Measurements from ENCODE around the gene GALNTL6. TPM values are rescaled to one million over a fixed set of nuclear protein-coding genes. Genes with fewer than 3 reads are reported as not detected.
"Not testable (repeated sequence)": the region's sequence is repeated elsewhere in the genome, so short reads cannot be mapped to it uniquely, and the experiment has no call there.

GALNTL6 gene
- polyA plus RNA-seq, 4 donors = 0.19 to 3.2 (median 0.74) TPM

DNA sequence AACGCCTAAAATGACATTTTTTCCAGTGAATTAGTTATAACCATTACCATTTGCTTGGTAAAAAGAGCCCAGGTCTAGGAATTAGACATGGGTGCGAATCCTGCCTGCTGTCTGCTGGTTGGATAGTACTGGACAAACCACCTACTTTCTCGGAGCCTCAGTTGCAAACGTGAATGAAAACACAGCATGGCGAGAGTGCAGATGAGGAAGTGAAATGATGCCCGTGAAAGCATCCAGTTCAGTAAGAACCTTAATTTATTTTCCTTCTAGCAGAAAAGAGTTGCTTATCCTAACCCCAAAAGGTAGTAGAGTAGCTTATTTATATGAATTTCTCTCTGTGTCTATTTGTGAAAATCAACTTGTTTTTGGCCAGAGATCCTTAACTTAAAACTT is 1184.0 kb downstream of the GALNTL6 start:
- no peak for DNase-seq (ENCODE audit: low read depth in 4 of 4, low spot score in 3 of 4)

DNA sequence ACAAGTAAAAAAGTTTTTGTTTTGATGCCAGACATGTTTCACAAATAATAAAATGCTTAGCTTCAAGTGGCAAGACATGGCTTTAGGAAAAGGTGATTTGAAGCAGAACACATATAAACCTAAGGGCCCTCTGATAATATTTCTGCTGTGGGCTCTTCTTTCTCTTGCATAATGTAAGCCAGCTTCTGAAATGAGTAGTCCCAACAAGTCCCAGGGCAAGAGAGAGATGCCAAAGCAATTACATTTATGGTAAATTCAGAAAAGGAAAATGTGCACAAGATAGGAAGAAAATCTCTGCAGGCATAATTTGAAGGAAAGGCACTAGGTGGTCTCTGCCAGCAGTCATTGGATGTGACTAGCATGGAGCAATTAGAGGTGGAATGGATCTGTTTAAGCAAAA is 1184.7 kb downstream of the GALNTL6 start:
- no peak for DNase-seq (ENCODE audit: low read depth in 4 of 4, low spot score in 3 of 4)

DNA sequence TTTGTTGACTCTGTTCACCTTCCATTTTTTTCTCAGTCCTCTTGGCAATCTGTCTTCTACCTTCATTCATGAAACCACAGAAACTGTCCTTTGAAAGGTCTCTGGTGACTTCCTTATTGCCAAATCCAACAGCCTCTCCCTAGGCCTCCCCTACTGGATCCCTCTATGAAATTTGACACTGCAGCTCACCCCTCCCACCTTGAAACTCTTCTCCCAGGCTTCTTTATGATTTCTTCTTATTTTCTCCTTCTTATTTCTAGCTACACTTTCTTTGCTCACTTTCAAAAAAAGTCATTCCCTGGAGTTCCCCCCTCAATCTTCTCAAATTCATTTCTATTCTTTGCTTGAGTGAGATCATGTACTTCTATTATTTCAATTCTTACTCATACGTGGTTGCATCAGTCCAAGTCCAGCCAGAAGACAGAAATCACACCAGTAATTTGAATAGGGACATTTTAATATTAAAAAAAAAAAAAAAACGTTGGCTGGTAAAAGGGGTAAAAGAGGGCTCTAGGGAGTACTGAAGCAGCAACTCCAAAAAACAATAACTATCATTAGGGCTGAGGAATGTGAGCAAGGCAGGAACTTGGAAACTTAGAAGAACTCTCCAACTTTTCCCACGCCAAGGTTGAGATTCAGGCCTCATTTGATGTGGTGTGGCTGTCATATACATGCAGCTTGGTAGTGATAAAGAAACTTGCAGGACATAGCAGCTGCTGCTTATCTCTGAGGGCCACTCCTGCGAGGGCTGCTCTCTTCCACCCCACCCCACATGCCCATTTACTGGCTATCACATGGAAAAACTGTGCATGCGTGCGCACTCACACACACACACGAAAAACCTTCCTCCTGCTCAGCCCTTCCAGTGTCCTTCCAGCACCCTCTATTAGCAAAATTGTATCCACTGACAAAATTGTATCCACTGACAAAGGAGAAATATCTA is 1185.6 kb downstream of the GALNTL6 start:
- DNase-seq (ENCODE audit: low read depth in 4 of 4, low spot score in 3 of 4) = no peak

GRCh38 chr4:173001571-173001970 is 1188.4 kb downstream of the GALNTL6 start:
- no peak for DNase-seq (ENCODE audit: low read depth in 4 of 4, low spot score in 3 of 4)

GRCh38 chr4:173002830-173003561 is 1189.8 kb downstream of the GALNTL6 start:
- no peak for DNase-seq (ENCODE audit: low read depth in 4 of 4, low spot score in 3 of 4)

DNA sequence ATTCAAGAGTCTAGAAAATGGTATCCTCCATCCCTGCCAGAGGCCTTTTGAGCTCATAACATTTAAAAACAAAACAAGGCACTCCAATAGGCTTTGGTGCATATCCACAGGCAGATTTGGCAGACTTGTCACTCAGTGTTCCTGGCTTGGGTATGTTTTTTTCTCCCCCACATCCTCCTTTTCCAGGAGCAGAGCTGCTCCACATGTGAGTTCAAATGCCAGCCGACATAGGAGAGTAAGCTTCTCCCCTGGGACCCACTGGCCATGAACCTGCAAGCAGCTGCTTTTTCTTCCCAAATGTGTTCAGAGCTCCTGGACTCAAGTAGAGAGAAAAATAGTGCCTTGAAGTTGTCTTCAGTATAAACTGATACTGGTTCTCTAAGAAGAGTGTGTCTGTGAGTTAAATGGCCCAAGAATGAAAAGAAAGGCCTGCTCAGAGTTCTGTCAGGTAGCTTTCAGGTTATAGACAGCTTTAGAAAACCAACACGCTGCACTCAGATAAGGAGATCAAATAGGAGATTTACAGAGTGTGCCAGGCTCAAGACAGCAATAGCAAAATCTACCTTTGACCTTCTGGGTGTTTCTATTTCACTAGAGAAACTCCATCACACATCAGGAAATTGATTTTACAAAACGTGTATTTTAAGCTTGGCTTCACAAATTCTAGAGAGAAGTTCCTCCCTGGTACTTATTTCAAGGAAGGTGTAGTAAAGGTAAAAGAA is 1192.9 kb downstream of the GALNTL6 start:
- no peak for DNase-seq (ENCODE audit: low read depth in 4 of 4, low spot score in 3 of 4)

DNA sequence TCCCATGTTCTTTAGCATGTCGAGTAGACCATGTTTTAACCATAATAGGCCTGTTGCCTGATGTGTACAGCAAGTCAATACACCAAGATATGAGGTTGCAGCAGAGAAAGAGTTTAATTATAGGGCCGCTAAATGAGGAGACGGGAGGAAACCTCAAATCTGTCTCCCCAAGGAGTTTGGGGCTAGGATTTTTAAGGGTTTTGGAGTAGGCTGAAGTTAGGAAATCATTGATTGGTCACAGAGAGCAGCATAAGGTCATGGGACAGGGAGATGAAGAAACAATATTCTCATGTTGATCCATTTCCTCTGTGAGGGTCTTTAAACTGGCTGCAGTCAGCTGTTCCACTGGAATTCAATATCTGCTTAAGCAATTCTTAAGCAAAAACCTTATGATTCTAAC is 1195.2 kb downstream of the GALNTL6 start:
- no peak for DNase-seq (ENCODE audit: low read depth in 4 of 4, low spot score in 3 of 4)

GRCh38 chr4:173009129-173009823 is 1196.1 kb downstream of the GALNTL6 start:
- no peak for DNase-seq (ENCODE audit: low read depth in 4 of 4, low spot score in 3 of 4)

- no peak for DNase-seq (ENCODE audit: low read depth in 4 of 4, low spot score in 3 of 4)
Observed at GRCh38 chr4:173012608-173013007, 1199.4 kb downstream of the GALNTL6 start.

DNA sequence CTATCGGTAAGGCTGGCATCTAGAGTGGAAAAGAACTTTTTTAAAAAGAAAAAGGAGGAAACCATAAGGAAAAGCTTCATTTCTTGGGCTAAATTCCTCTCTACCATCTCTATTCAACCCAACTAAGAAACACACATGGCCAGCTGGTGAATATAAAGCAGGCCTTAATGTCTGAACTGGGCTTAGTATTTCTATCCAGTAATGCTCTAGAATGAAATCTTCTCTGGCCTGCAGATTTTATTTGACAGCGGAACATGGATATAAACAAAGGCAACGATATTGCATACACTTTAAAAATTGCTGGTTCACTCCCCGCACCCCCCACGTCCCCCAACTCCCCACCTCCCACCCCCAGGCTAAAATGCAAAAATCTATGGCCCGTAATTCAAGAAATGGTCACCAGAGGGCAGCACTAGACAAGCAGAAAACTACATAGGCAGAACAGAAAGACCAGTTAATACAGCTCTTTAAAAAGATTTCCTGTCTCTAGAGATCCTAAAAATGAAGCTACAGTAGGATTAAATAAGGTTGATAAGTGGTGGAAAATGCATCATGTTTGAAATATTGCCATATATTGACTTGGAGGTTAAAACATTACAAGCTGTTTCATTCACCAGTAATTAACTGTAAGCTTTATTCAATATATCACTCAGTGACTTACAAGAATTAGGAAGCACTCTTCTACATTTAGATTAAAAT is 1200.2 kb downstream of the GALNTL6 start:
- peak in 2 of 4 donors; percentile 19 to 22 for DNase-seq (ENCODE audit: low read depth in 4 of 4, low spot score in 3 of 4)

- DNase-seq (ENCODE audit: low read depth in 4 of 4, low spot score in 3 of 4) = no peak
Observed at GRCh38 chr4:173014113-173014558, 1200.9 kb downstream of the GALNTL6 start.

DNA sequence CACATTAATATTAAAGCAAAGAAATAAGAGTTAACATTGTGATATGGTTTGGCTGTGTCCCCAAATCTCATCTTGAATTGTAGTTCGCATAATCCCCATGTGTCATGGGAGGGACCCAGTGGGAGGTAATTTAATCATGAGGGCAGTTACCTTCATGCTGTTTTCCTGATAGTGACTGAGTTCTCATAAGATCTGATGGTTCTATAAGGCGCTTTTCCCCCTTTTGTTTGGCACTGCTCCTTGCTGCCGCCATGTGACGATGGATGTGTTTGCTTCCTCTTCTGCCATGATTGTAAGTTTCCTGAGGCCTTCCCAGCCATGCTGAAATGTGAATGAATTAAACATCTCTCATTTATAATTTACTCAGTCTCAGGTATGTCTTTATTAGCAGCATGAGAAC is 1201.6 kb downstream of the GALNTL6 start:
- no peak for DNase-seq (ENCODE audit: low read depth in 4 of 4, low spot score in 3 of 4)

DNA sequence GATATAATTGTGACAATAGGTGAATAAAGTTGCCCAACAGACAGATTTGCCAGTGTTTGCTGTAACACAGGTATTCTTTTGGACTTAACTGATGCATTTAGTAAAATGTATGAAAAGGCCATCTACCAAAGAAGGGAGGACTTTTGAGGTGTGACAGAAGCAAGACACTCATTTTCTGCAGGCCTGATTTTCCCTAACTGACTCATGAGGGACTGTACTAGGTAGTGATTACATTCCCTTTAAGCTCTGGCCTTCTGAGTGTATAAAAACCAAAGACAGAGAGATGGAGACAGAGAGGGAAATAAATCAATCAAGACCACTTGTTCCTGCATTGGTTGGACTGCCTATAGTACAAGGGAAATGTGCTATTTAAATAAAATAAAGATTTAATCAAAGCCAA is 1204.6 kb downstream of the GALNTL6 start:
- no peak for DNase-seq (ENCODE audit: low read depth in 4 of 4, low spot score in 3 of 4)

DNA sequence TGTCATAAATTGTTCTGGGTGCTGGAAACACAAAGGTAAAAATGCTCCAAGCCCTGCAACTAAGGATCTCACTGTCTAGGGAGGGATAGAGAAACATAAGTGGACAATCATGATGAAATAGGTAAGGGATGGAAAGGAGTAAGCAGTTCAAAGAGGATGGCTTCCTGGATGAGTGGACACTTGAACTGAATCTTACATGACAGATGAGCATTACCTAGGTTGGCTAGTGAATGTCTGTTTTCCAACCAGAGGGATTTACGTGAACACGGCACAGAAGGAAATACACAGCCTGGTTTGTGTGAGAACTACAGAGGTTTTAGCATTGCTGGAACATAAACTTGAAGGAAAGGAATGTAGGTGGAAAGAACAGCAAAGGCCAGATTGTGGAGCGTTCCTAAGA is 1205.2 kb downstream of the GALNTL6 start:
- no peak for DNase-seq (ENCODE audit: low read depth in 4 of 4, low spot score in 3 of 4)

DNA sequence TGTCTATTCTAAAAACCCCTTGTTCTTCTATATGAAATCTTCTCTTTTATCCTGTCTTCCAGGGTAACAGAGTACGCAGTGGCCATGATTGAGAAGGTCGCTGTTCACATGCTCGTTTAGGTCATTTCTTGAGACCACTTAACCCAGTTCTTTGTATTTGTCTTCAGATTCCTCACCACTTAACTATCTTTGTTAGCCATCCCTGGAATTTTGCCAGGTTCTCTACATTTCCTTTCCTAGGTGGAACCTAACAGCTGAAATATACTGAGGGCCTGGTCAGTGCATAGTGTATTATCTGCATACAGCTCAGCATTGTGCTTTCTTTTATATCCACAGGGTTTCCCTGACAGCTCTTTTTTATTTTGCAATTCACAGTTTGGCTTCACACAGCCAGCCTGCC is 1206.5 kb downstream of the GALNTL6 start:
- DNase-seq (ENCODE audit: low read depth in 4 of 4, low spot score in 3 of 4) = no peak

DNA sequence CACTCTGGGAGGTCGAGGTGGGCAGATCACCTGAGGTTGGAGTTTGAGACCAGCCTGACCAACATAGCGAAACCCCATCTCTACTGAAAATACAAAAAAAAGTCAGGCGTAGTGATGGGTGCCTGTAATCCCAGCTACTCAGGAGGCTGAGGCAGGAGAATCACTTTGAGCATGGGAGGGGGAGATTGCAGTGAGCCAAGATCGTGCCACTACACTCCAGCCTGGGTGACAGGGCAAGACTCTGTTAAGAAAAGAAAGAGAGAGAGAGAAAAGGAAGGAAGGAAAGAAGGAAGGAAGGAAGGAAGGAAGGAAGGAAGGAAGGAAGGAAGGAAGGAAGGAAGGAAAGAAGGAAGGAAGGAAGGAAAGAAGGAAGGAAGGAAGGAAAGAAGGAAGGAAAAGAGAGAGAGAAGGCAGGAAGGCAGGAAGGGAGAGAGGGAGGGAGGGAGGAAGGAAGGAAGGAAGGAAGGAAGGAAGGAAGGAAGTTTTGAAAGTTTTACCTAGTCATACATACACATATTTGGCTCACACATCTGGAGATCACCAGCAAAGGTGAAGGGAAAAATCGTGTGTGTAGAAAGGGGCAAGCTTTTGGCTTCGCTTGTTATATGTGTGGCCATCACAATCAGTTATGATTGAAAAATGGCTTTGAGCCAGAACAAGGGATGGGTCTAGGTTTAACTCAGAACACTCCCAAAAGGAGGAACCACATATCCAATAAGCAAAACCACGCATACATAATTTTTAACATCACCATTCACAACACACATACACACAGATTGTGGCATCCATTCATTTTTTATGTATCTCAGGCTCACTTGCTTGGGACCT is 1208.8 kb downstream of the GALNTL6 start:
- not testable (repeated sequence) for DNase-seq (ENCODE audit: low read depth in 4 of 4, low spot score in 3 of 4)

DNA sequence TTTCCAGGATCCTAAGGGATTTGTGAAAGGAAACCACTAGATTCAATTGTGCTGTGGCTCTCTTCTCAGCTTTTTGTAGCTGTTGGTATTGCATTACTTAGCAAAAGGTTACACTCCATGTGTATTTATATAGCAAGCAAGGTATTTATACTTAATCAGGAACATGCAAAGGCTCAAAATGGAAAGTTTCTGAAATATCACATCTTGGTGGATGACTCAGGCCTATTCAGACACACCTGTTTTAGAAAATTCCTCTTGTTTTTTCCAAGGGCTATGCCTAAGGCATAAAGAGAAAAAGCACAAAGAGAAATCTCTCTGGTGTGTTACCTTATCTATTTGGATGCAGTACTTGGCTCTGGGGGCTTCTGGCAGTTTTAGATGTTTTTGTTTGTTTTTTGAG is 1211.0 kb downstream of the GALNTL6 start:
- DNase-seq (ENCODE audit: low read depth in 4 of 4, low spot score in 3 of 4) = no peak

DNA sequence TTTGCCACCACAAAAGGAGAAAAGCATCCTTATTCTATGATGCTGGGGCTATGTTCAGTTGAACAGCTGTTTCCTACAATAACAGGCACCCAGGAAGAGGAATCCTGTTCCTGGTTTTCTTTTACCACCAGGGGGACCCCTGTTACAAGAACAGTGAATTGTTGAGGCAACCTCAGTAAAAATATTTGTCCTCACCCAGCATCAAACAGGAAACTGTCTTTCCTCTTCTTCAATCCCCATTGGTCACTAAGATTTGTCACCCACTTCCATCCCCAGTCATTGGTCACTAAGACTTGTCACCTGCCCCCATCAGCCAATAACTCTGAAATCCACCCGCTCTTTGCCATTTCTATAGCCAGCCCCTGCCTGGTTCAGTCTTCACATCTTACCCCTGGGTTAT is 1211.9 kb downstream of the GALNTL6 start:
- no peak for DNase-seq (ENCODE audit: low read depth in 4 of 4, low spot score in 3 of 4)

DNA sequence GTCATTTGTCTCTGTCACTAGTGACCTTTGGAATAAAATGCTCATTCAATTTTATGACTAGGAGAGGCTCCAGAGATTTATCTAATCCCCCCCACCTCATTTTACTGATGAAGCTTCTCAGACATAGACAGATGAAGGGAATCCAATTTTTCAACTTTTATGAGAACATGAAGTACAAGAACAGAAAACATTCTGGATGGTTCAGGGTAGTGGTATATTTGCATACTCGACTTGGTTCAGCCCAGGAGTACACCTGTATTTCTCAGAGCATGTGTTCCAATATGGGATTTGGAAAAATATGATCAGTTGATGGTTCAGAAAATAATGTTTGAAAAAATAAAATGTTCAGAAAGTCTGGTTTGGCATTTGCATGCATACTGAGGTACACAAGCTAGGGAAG is 1224.0 kb downstream of the GALNTL6 start:
- DNase-seq (ENCODE audit: low read depth in 4 of 4, low spot score in 3 of 4) = no peak

Measured in left renal pelvis (tissue), 4 donors.